GM06990 (cell line): ENCODE data around the gene RNF220.

Source experiments
- DNase-seq: peaks from one replicate; pipeline ENCODE4 v3.0.0-alpha.2; 2011; ENCODE audit not compliant: insufficient read length; ENCODE audit errors: extremely low read depth
- H3K27me3 ChIP-seq: replicated peaks from 2 replicates; pipeline ENCODE4 v1.6.0; 2011; ENCODE audit warnings: low read length; ENCODE audit not compliant: control insufficient read depth, insufficient read depth
- H3K36me3 ChIP-seq: 2 replicates; pipeline ENCODE4 v1.5.1; 2011; ENCODE audit warnings: low read length; ENCODE audit not compliant: control insufficient read depth, insufficient read depth
- H3K4me3 ChIP-seq: replicated peaks from 2 replicates; pipeline ENCODE4 v1.5.1; 2011; ENCODE audit warnings: low read depth, mild to moderate bottlenecking, control low read depth, low read length
- CTCF ChIP-seq: IDR thresholded peaks from 2 replicates; pipeline ENCODE4 v1.5.1; 2011; ENCODE audit warnings: low read length, control low read depth, mild to moderate bottlenecking, inconsistent platforms; ENCODE audit not compliant: insufficient read depth, poor library complexity, severe bottlenecking

The RNF220 gene

DNA sequence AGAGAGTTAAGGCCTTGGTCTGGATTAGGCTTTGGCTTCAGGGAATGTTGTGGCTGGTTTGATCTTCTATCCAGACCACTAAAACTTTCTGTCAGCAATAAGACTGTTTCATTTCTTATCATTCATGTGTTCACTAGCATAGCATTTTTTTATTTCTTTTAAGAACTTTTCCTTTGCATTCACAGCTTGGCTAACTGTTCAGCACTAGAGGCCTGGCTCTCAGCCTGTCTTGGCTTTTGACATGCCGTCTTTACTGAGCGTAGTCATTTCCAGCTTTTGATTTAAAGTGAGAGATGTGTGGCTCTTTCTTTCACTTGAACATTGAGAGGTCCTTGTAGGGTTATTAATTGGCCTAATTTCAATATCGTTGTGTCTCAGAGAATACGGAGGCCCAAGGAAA is 62.5 kb downstream of the RNF220 start:
- TF ChIP-seq CTCF = no peak
- no peaks in the 10 kb centered on the region; the same call in 1 of the 2 replicates for H3K27me3 ChIP-seq
- no peak for DNase-seq
- no peak overlapping the region for H3K4me3 ChIP-seq
- H3K36me3 ChIP-seq = no peaks in the 10 kb centered on the region

GRCh38 chr1:44471911-44472453 is 66.9 kb downstream of the RNF220 start:
- no peak for TF ChIP-seq CTCF
- H3K36me3 ChIP-seq = no peaks in the 10 kb centered on the region
- no peak for DNase-seq

GRCh38 chr1:44472620-44473525 is 67.8 kb downstream of the RNF220 start:
- H3K27me3 ChIP-seq = no peaks in the 10 kb centered on the region
- DNase-seq = peak; percentile 9
- TF ChIP-seq CTCF = no peak
- no peaks in the 10 kb centered on the region for H3K36me3 ChIP-seq
- peak overlapping the region; percentile 21; the same call in 1 of the 2 replicates for H3K4me3 ChIP-seq

More at GRCh38 chr1:44471911-44472453, 66.9 kb downstream of the RNF220 start:
- Histone ChIP-seq H3K27me3 (no peaks in the 10 kb centered on the region), H3K4me3 (no peak overlapping the region)

DNA sequence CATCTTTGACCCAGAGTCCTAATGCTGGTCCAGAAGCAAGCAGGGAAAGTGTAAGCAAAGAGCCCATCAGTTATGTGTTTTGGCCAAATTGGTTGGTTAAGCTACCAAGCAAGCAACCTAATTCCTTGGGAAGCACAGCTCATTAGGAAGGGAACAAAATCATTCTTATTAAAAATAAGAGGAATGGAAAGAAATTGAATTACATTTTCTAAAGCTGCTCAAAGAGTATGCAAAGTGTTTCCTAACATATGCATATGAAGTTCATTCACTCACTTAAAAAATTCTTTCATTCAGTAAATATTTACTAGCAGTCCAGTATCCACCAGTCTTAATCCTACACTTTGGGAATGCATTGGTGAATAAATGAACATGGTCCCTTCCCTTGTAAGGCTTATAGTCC is 71.8 kb downstream of the RNF220 start:
- no peak for DNase-seq
- Histone ChIP-seq H3K27me3 (peaks cover 2% of the 10 kb centered on the region; the same call in 1 of the 2 replicates), H3K4me3 (no peak overlapping the region), H3K36me3 (no peaks in the 10 kb centered on the region)
- no peak for TF ChIP-seq CTCF

DNA sequence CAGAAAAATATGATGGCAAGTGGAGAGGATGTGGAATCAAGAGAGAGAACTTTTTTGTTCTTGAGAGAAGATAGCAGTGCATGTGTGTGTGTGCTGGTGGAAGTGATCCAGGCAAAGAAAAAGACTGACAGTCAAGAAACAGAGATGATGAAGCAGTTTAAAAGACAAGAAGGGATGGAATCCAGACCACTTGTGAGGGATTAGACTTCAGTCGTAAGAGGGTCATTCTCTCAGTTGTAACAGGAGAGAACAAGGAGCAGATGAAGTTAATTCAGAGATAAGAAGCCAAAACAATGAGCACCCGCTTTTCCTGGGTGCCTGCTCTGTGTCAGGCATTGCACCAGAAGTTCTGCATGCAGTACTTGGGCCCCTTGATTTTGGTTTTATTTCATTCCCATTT is 76.6 kb downstream of the RNF220 start:
- Histone ChIP-seq H3K36me3 (no peaks in the 10 kb centered on the region), H3K27me3 (peaks cover 2% of the 10 kb centered on the region; the same call in 1 of the 2 replicates), H3K4me3 (no peak overlapping the region)
- DNase-seq = no peak
- TF ChIP-seq CTCF = no peak
